GM21423 (cell line): Measurements from ENCODE around the gene AVL9.
"Not testable (repeated sequence)": the region's sequence is repeated elsewhere in the genome, so short reads cannot be mapped to it uniquely, and the experiment has no call there.

Experiments used
- ATAC-seq: cut with Tn5 transposase; IDR thresholded peaks from one replicate; pipeline ENCODE4 v1.9.1; 2021; ENCODE audit warnings: mild to moderate bottlenecking, moderate library complexity; ENCODE audit not compliant: unreplicated experiment

Gene AVL9

GRCh38 chr7:32634798-32635393, 139.6 kb downstream of the AVL9 start:
- ATAC-seq, result not testable (repeated sequence)

GRCh38 chr7:32636725-32637462, 141.6 kb downstream of the AVL9 start:
- not testable (repeated sequence) for ATAC-seq

- ATAC-seq, result not testable (repeated sequence)
These were observed 142.3 kb downstream of the AVL9 start for GRCh38 chr7:32637611-32638010.
